Keratinocyte (primary cell): ENCODE results near the gene CFL2. TPM values are rescaled to one million over a fixed set of nuclear protein-coding genes. Genes with fewer than 3 reads are reported as not detected.

Experiments
- DNase-seq: peaks from one replicate; pipeline ENCODE4 v3.0.0-alpha.2; 2011; ENCODE audit warnings: low read depth, missing footprints, low spot score
- FAIRE-seq: peaks from 2 replicates; lab custom pipeline; 2011; peaks lifted over from hg19 to GRCh38; lab: Jason Lieb, UNC
- H2AFZ ChIP-seq: 2 replicates; pipeline ENCODE4 v1.6.0; 2012; ENCODE audit warnings: low read length, control low read depth, inconsistent platforms; ENCODE audit not compliant: control insufficient read depth
- H3K27ac ChIP-seq: 2 replicates; pipeline ENCODE4 v1.5.1; 2011; ENCODE audit warnings: low read length; ENCODE audit not compliant: control insufficient read depth, insufficient read depth
- H3K27me3 ChIP-seq: 3 replicates; pipeline ENCODE4 v1.6.0; 2011; ENCODE audit warnings: low read length; ENCODE audit not compliant: control insufficient read depth, insufficient read depth; ENCODE audit errors: extremely low read depth
- H3K36me3 ChIP-seq, 2 experiments: 2 replicates in 1 of 2; 3 replicates in 1 of 2; pipeline ENCODE4 v1.5.1; 2011; ENCODE audit warnings: low read length in 2 of 2, mild to moderate bottlenecking in 1 of 2; ENCODE audit not compliant: control insufficient read depth in 2 of 2, insufficient read depth in 2 of 2; ENCODE audit errors: extremely low read depth in 1 of 2
- H3K4me1 ChIP-seq: 3 replicates; pipeline ENCODE4 v1.5.1; 2011; ENCODE audit warnings: low read length; ENCODE audit not compliant: control insufficient read depth, insufficient read depth; ENCODE audit errors: extremely low read depth
- H3K4me2 ChIP-seq: 3 replicates; pipeline ENCODE4 v1.6.0; 2011; ENCODE audit warnings: low read depth, low read length; ENCODE audit not compliant: control insufficient read depth, insufficient read depth; ENCODE audit errors: extremely low read depth
- H3K4me3 ChIP-seq, 3 experiments: fragments of 200-600 bp in 1 of 3; sonication (generic) in 1 of 3; 2 replicates in 2 of 3; 3 replicates in 1 of 3; pipeline ENCODE4 v1.5.1; 2011 to 2016; ENCODE audit warnings: low read length in 3 of 3, mild to moderate bottlenecking in 3 of 3, control low read depth in 2 of 3, inconsistent platforms in 1 of 3, low read depth in 1 of 3, mixed read lengths in 1 of 3, mixed run types in 1 of 3, moderate library complexity in 1 of 3; ENCODE audit not compliant: control insufficient read depth in 2 of 3, insufficient read depth in 2 of 3; ENCODE audit errors: extremely low read depth in 1 of 3
- H3K79me2 ChIP-seq: 2 replicates; pipeline ENCODE4 v1.6.0; 2012; ENCODE audit warnings: low read length; ENCODE audit not compliant: control insufficient read depth, insufficient read depth
- H3K9ac ChIP-seq: 3 replicates; pipeline ENCODE4 v1.6.0; 2011; ENCODE audit warnings: low read length; ENCODE audit not compliant: control insufficient read depth, insufficient read depth; ENCODE audit errors: extremely low read depth
- H3K9me1 ChIP-seq: 3 replicates; pipeline ENCODE4 v1.6.0; 2011; ENCODE audit warnings: low read length; ENCODE audit not compliant: control insufficient read depth, insufficient read depth; ENCODE audit errors: extremely low read depth
- H3K9me3 ChIP-seq: 2 replicates; pipeline ENCODE4 v1.5.1; 2012; ENCODE audit warnings: low read depth, low read length; ENCODE audit not compliant: control insufficient read depth
- H4K20me1 ChIP-seq: 3 replicates; pipeline ENCODE4 v1.6.0; 2011; ENCODE audit warnings: low read length; ENCODE audit not compliant: control insufficient read depth, insufficient read depth; ENCODE audit errors: extremely low read depth
- CTCF ChIP-seq, 3 experiments: IDR thresholded peaks in 1 of 3; conservative IDR thresholded peaks in 1 of 3; optimal IDR thresholded peaks in 1 of 3; 2 replicates in 2 of 3; 3 replicates in 1 of 3; pipeline versions ENCODE3 to v1.5.1; 2011; ENCODE audit warnings: low read length in 3 of 3, mild to moderate bottlenecking in 3 of 3, moderate library complexity in 2 of 3, control low read depth in 1 of 3, inconsistent platforms in 1 of 3; ENCODE audit not compliant: insufficient read depth in 2 of 3; ENCODE audit errors: extremely low read depth in 1 of 3
- EZH2 ChIP-seq: IDR thresholded peaks from one replicate; pipeline ENCODE4 v1.6.1; 2012; ENCODE audit warnings: inconsistent platforms, mild to moderate bottlenecking, low read length, moderate library complexity
- dilution Hi-C: fragments of 300-500 bp; cut with MboI; formaldehyde crosslinking; loops from one replicate; pipeline ENCODE4 v1.7.0; 2020; ENCODE audit warnings: low sequenced_read_pairs; ENCODE audit not compliant: extremely low pct_ligation_motif_present
- polyA plus RNA-seq, 5 experiments: library from polyadenylated mRNA; depleted of rRNA in 3 of 5; stranded (reverse) in 3 of 5; stranded (forward) in 1 of 5; unstranded in 1 of 5; fragments of >200 nt; gene quantifications; 1 replicate in 1 of 5; 2 replicates in 3 of 5; 3 replicates in 1 of 5; pipeline versions ENCODE4 v1.2.1 to v1.2.3, GENCODE V29; 2011 to 2012; ENCODE audit warnings: missing spikeins in 2 of 5, low read depth in 1 of 5, low replicate concordance in 1 of 5

CFL2 gene
- polyA plus RNA-seq, 1 donor (not counting 4 experiments of a cell fraction or from before 2014, with no cell fraction given): 30.5 TPM

DNA sequence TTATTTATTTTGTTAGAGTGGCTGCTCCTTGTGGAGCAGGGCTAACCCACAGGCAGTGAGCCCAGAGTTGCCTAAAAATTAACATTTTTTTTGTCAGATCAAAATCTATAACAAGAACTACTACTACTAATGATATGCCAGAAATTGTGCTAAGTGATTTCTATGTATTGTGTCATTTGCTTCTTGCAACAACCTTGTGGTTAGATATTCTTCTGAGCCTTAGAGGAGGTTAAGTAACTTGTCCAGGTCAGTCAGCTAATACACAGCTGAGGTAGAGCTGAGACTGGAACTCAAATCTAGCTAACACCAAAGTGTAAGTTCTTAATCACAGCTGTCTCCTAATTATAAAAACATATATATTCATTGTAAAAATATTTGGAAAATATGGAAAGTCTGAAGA is 29.8 kb downstream of the CFL2 start:
- no peak for TF ChIP-seq CTCF (optimal IDR thresholded peaks at IDR 0.05 in 1 of 3, IDR thresholded peaks at IDR 0.05 in 1 of 3, conservative IDR thresholded peaks at IDR 0.05 in 1 of 3; ENCODE audit: extremely low read depth in 1 of 3, insufficient read depth in 2 of 3, low read length in 3 of 3)
- TF ChIP-seq EZH2: no peak
- Histone ChIP-seq H3K9me1 (no peaks in the 10 kb centered on the region), H3K36me3 (no peaks in the 10 kb centered on the region), H3K9me3 (no peaks in the 10 kb centered on the region), H3K27me3 (no peaks in the 10 kb centered on the region), H3K4me2 (no peak overlapping the region), H4K20me1 (no peaks in the 10 kb centered on the region), H3K79me2 (no peaks in the 10 kb centered on the region), H2AFZ (no peak overlapping the region), H3K27ac (no peak overlapping the region), H3K4me3 (no peak overlapping the region), H3K9ac (no peak overlapping the region), H3K4me1 (no peaks in the 10 kb centered on the region)
- no peak for FAIRE-seq
- dilution Hi-C loops: no loop called here
- DNase-seq: no peak

- Histone ChIP-seq H3K27me3 (no peaks in the 10 kb centered on the region), H3K27ac (no peak overlapping the region), H3K79me2 (no peaks in the 10 kb centered on the region), H3K9me3 (no peaks in the 10 kb centered on the region), H3K36me3 (no peaks in the 10 kb centered on the region), H3K4me1 (peaks cover 4% of the 10 kb centered on the region), H3K4me3 (no peak overlapping the region), H2AFZ (no peak overlapping the region), H3K4me2 (no peak overlapping the region), H3K9me1 (no peaks in the 10 kb centered on the region), H3K9ac (no peak overlapping the region), H4K20me1 (no peaks in the 10 kb centered on the region)
- TF ChIP-seq EZH2 (no peak), CTCF (optimal IDR thresholded peaks at IDR 0.05 in 1 of 3, IDR thresholded peaks at IDR 0.05 in 1 of 3, conservative IDR thresholded peaks at IDR 0.05 in 1 of 3; ENCODE audit: extremely low read depth in 1 of 3, insufficient read depth in 2 of 3, low read length in 3 of 3) (no peak)
- dilution Hi-C loops: no loop called here
- FAIRE-seq (no peak), DNase-seq (no peak)
These were observed 31.5 kb downstream of the CFL2 start for GRCh38 chr14:34682787-34683321.
